ENCODE results near the gene SLC9A7.
A peak's percentile ranks its signal among the peaks of the same experiment; 100 is the strongest.

Gene SLC9A7

DNA sequence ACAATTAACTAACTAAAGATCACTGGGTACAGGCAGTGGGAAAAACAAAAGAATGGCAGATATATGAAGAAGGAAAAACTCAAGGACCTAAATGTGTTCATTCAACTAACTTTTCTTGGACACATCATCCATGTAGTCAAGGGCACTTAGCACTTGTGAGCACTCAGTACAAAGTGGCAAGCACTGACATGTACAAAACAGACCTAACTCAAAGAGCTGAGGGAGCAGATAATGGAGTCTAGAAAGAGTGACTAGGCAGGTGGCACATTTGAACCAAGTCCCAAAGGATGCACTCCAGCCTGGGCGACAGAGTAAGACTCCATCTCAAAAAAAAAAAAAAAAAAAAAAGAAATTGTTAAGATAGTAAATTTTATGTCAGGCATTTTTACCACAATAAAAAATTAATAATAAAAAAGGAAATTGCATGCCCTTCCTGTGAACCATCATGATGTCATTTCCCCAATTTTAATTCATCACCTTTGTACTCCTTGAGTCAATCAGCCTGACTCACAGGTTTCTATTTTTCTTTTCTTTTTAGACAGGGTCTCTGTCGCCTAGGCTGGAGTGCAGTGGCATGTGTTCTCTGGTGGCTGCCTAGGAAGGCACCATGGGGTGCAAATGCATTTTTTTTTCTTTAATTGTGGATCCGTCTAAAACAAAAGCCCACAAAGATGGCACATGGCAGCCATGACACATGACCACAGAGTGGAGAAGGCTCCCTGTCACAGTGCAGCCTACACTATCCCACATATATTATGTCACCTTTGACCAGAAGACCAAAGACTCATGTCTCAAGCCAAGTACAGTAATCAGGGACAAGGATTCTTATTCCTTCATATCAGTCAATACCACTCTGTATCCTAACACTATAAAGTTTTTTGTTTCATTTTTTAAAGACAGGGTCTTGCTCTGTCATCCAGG is 93.4 kb downstream of the SLC9A7 start:
- no peak overlapping the region for H3K4me3 ChIP-seq (ENCODE audit: low read depth, low read length)
- no peak for DNase-seq (ENCODE audit: low read depth)
- TF ChIP-seq POLR2A (IDR thresholded peaks at IDR 0.05; ENCODE audit: extremely low read depth, insufficient read length) (no peak), MYC (IDR thresholded peaks at IDR 0.05; ENCODE audit: low read depth, low read length) (no peak)
- TF ChIP-seq, protein P1, sequence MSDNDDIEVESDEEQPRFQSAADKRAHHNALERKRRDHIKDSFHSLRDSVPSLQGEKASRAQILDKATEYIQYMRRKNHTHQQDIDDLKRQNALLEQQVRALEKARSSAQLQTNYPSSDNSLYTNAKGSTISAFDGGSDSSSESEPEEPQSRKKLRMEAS (IDR thresholded peaks at IDR 0.05; ENCODE audit: low read depth, low read length): no peak
- TF ChIP-seq, protein P2, sequence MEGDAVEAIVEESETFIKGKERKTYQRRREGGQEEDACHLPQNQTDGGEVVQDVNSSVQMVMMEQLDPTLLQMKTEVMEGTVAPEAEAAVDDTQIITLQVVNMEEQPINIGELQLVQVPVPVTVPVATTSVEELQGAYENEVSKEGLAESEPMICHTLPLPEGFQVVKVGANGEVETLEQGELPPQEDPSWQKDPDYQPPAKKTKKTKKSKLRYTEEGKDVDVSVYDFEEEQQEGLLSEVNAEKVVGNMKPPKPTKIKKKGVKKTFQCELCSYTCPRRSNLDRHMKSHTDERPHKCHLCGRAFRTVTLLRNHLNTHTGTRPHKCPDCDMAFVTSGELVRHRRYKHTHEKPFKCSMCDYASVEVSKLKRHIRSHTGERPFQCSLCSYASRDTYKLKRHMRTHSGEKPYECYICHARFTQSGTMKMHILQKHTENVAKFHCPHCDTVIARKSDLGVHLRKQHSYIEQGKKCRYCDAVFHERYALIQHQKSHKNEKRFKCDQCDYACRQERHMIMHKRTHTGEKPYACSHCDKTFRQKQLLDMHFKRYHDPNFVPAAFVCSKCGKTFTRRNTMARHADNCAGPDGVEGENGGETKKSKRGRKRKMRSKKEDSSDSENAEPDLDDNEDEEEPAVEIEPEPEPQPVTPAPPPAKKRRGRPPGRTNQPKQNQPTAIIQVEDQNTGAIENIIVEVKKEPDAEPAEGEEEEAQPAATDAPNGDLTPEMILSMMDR (IDR thresholded peaks at IDR 0.05; ENCODE audit: low read depth, low read length): no peak

DNA sequence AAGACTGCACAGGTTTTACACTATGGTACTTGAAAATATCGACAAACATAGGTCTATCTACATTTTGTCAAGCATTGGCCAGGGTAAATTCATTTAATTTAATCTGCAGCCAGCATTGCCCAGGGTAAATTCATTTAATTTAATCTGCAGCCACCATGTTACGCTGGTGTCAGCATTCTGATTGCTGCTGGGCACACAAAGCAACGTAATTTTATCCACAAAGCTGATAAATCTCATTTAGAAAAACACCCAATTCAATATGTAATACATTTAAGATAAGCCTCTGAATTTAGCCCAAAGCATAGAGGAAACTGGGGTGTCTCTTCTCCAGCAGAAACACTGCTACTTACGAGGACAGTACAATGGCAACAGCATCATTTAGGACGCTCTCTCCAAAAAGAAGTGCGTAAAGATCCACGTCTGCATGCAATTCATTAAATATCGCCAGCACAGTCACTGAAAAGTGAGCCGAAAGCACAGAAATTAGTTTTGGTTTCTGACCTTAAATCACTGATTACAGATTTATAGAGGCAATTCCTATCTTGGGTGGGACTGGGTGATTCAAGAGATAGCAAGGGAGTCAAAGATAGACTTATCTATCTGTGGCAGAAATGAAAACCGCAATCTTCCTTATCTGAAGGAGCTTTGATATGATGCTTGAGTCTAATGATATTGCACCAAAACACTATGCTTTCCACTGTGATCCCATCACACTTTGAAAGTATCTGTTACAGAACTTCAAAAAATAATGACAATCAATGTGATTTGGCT is 96.5 kb downstream of the SLC9A7 start:
- TF ChIP-seq POLR2A (IDR thresholded peaks at IDR 0.05; ENCODE audit: extremely low read depth, insufficient read length) (no peak), MYC (IDR thresholded peaks at IDR 0.05; ENCODE audit: low read depth, low read length) (no peak)
- TF ChIP-seq, protein P2 (IDR thresholded peaks at IDR 0.05; ENCODE audit: low read depth, low read length): no peak
- TF ChIP-seq, protein P1 (IDR thresholded peaks at IDR 0.05; ENCODE audit: low read depth, low read length): no peak
- no peak for DNase-seq (ENCODE audit: low read depth)

DNA sequence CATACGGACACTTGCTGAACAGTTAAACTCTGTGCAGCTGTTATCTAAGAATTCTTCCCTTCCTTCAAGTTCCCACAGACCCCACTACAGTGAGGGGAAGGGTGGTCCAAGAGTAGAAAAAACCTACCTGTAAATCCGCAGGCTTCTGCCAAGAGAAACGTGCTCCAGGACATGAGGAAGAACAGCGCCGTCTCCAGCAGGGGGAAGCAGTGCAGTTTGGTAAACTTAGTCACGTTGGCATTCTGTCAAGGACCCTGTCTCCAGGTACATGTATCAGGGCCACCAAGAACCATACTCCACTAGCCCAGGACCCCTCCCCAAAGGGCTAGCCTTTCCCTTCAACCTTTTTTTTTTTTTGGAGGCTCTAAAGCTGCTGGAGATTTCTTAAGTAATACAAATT is 105.4 kb downstream of the SLC9A7 start:
- H3K4me3 ChIP-seq (ENCODE audit: low read depth, low read length): no peak overlapping the region
- TF ChIP-seq, protein P2 (IDR thresholded peaks at IDR 0.05; ENCODE audit: low read depth, low read length): peak; percentile 16
- TF ChIP-seq, protein P1 (IDR thresholded peaks at IDR 0.05; ENCODE audit: low read depth, low read length): no peak
- peak; percentile 40 for DNase-seq (ENCODE audit: low read depth)

More for the DNA sequence above, 96.5 kb downstream of the SLC9A7 start:
- H3K4me3 ChIP-seq (ENCODE audit: low read depth, low read length): no peak overlapping the region

- TF ChIP-seq MYC (IDR thresholded peaks at IDR 0.05; ENCODE audit: low read depth, low read length): no peak
- no peak for TF ChIP-seq POLR2A (IDR thresholded peaks at IDR 0.05; ENCODE audit: extremely low read depth, insufficient read length)
- TF ChIP-seq, protein P1 (IDR thresholded peaks at IDR 0.05; ENCODE audit: low read depth, low read length): no peak
- TF ChIP-seq, protein P2 (IDR thresholded peaks at IDR 0.05; ENCODE audit: low read depth, low read length): no peak
- peak; percentile 68 for DNase-seq (ENCODE audit: low read depth)
- no peak overlapping the region for H3K4me3 ChIP-seq (ENCODE audit: low read depth, low read length)
These were observed 109.3 kb downstream of the SLC9A7 start for GRCh38 chrX:46649421-46650260.

DNA sequence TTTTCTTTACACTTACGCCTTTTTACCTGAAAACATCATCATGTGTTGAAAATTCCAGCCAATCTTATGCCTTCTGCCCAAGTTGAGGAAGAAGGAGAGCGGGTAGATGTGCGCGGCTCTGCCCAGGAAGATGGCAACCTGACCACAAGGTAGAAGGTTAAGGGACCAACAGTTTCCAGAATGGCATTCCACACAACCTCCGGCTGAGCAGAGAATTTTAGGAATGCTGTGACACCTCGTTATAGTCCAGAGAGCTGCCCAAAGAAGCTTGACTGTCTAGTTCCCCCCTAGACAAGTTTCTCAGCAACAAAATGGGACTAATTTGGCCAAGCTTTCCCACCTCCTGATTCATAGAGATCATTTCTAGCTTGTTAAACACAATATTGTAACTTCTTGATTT is 110.3 kb downstream of the SLC9A7 start:
- no peak for DNase-seq (ENCODE audit: low read depth)
- H3K4me3 ChIP-seq (ENCODE audit: low read depth, low read length): no peak overlapping the region
- TF ChIP-seq, protein P2 (IDR thresholded peaks at IDR 0.05; ENCODE audit: low read depth, low read length): no peak
- TF ChIP-seq, protein P1 (IDR thresholded peaks at IDR 0.05; ENCODE audit: low read depth, low read length): no peak
- TF ChIP-seq POLR2A (IDR thresholded peaks at IDR 0.05; ENCODE audit: extremely low read depth, insufficient read length) (no peak), MYC (IDR thresholded peaks at IDR 0.05; ENCODE audit: low read depth, low read length) (no peak)

Data from NB4 (cell line).